ENCODE measurements around the gene RHBDF1. TPM values are rescaled to one million over a fixed set of nuclear protein-coding genes. Genes with fewer than 3 reads are reported as not detected.

The RHBDF1 gene
- total RNA-seq, 1 experiment from 2014 or later = 60.8 TPM

GRCh38 chr16:75580-76501 lies 3.4 kb upstream of the RHBDF1 start:
- Mint-ChIP-seq H3K4me3 (no peak overlapping the region), H3K27ac (peak overlapping the region; percentile 40; the same call in 1 of the 2 replicates), H3K36me3 (0 out of 2 replicates have a peak, but pooled peaks cover 3% of the 10 kb centered on the region), H3K9me3 (no peaks in the 10 kb centered on the region), H3K4me1 (peaks cover 57% of the 10 kb centered on the region), H3K27me3 (ENCODE audit: low read depth) (no peaks in the 10 kb centered on the region; the same call in 1 of the 2 replicates)
- TF ChIP-seq ZNF232 (CRISPR knock-in tag; IDR thresholded peaks at IDR 0.05) (no peak), FOXP4 (CRISPR knock-in tag; IDR thresholded peaks at IDR 0.05) (no peak), SP1 (CRISPR knock-in tag; conservative IDR thresholded peaks at IDR 0.05) (no peak), ATF3 (CRISPR knock-in tag; conservative IDR thresholded peaks at IDR 0.05) (no peak), USF2 (CRISPR knock-in tag; IDR thresholded peaks at IDR 0.05) (no peak), ZSCAN18 (CRISPR knock-in tag; IDR thresholded peaks at IDR 0.05) (no peak), HMGXB4 (CRISPR knock-in tag; IDR thresholded peaks at IDR 0.05) (no peak), ERG (CRISPR knock-in tag; IDR thresholded peaks at IDR 0.05) (no peak)
- ChIA-PET CTCF (interaction anchor here (0.9 to 16.9 kb wide), 7 partner anchors 8 to 30 kb away, joined by 3 to 493 read pairs (median 5); partner anchors contain the start of genes POLR3K and SNRNP25), POLR2A (interaction anchor here (0.9 to 1.1 kb wide), 2 partner anchors 21 to 22 kb away, joined by 4 to 5 read pairs; partner anchors contain the start of genes POLR3K and SNRNP25)
- ATAC-seq (peak; percentile 3), DNase-seq (ENCODE audit: low spot score) (peak; percentile 61)

GRCh38 chr16:74747-75334 lies 2.4 kb upstream of the RHBDF1 start:
- Mint-ChIP-seq H3K27ac (peak overlapping the region; percentile 98), H3K4me1 (peaks cover 64% of the 10 kb centered on the region), H3K9me3 (no peaks in the 10 kb centered on the region), H3K4me3 (peak overlapping the region; percentile 45), H3K27me3 (ENCODE audit: low read depth) (no peaks in the 10 kb centered on the region; the same call in 1 of the 2 replicates), H3K36me3 (0 out of 2 replicates have a peak, but pooled peaks cover 3% of the 10 kb centered on the region)
- 0 out of 2 replicates have a peak, but pooled peaks have one; percentile 2 for ATAC-seq
- DNase-seq (ENCODE audit: low spot score) = peak; percentile 41
- POLR2A ChIA-PET = interaction anchor here (0.9 to 1.1 kb wide), 2 partner anchors 21 to 22 kb away, joined by 4 to 5 read pairs; partner anchors contain the start of genes POLR3K and SNRNP25
- TF ChIP-seq SOX15 (CRISPR knock-in tag; IDR thresholded peaks at IDR 0.05) (no peak), JAZF1 (CRISPR knock-in tag; IDR thresholded peaks at IDR 0.05) (no peak)
- CTCF ChIA-PET = interaction anchor here (0.9 to 16.9 kb wide), 8 partner anchors 8 to 43 kb away, joined by 3 to 493 read pairs (median 12); partner anchors contain the start of genes POLR3K and SNRNP25

All from WTC11 (cell line).